Posterior cingulate gyrus (tissue), 11 donors: ENCODE results near the gene TOR1AIP2.
"Not testable (repeated sequence)": the region's sequence is repeated elsewhere in the genome, so short reads cannot be mapped to it uniquely, and the experiment has no call there.

Experiments
- DNase-seq, 10 donors: peaks; one replicate each; pipeline versions ENCODE4 v3.0.0 to v3.0.0-alpha.2; 2020 to 2021; ENCODE audit warnings: mixed read lengths in 3 of 10
- intact Hi-C: fragments of 100-400 bp; cut with DNase I; formaldehyde crosslinking; loops from one replicate; pipeline ENCODE4 v1.15.1; 2023

TOR1AIP2 gene

GRCh38 chr1:179879797-179880196 lies 2.2 kb upstream of the TOR1AIP2 start:
- DNase-seq, result no peak
- intact Hi-C loops, result no loop called here

DNA sequence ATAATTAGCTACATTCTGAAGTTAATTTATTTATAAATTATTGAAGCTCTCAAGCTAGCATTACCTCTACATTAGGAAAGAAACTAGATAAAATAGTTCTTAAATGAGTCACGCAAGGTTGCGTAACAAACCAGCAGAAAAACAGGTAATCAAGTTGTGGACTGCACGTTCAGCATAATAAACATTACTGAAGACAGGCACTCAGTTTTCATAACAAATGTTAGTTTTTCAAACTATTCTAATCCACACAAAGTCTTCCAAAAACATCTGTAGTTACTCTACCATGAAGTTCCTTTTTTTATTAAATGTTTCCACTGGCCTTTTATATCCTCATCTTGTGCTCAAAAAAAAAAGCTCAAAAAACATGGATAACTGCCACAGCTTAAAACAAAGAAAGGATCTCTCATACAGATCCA lies 1.3 kb downstream of the TOR1AIP2 start:
- DNase-seq, result no peak
- intact Hi-C loops, result no loop called here

GRCh38 chr1:179875596-179876299 lies 1.9 kb downstream of the TOR1AIP2 start:
- DNase-seq, result no peak
- intact Hi-C loops, result no loop called here

- intact Hi-C loops, result no loop called here
- no peak for DNase-seq
These were observed 4.2 kb downstream of the TOR1AIP2 start for GRCh38 chr1:179873438-179873851.

DNA sequence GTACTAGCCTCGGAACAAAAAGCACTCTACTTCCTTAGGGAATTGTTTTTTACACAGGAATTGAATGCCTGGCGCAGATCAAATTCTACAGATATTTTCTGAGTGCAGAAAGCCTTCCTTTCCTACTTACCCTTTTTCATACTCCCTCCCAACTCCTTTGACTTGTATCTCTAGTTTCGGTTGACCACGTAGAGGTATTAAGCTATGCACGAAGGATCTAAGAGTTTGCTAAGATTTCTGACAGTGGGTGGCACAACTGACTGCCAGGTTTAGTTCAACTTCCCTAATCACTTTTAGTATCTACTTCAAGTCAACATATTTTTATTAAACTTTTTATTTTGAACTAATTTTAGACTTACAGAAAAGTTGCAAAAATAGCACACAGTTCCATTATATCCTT lies 5.0 kb downstream of the TOR1AIP2 start:
- DNase-seq, result no peak
- intact Hi-C loops, result no loop called here

- intact Hi-C loops, result no loop called here
- DNase-seq, result no peak
These were observed 5.7 kb downstream of the TOR1AIP2 start for GRCh38 chr1:179871940-179872339.

DNA sequence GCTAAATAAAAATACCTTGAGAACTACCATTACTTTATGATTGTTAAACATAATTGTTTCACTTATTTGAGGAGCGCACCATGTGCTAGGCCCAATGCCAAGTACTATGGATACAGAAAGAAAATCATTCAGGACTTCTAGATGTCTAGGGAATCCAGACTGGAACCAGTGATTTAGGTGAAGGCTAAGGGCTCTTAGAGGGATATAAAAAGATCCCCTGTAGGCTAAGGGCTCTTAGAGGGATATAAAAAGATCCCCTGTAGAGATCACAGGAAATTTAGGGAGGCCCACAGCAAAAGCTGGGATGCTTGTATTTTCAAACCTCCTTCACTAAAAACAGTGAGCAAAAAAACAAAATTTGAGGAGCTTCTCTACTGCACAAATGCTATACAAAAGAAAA lies 6.7 kb downstream of the TOR1AIP2 start:
- no peak for DNase-seq
- intact Hi-C loops, result no loop called here

GRCh38 chr1:179867493-179868330 lies 9.9 kb downstream of the TOR1AIP2 start:
- intact Hi-C loops, result loop anchor here (2.0 kb wide), 1 partner anchor 311 kb away; no protein-coding TSS in a partner anchor
- DNase-seq, result peak in 2 of 10 donors; percentile 20 to 35

- no peak for DNase-seq
- intact Hi-C loops, result loop anchor here (2.0 kb wide), 1 partner anchor 312 kb away; no protein-coding TSS in a partner anchor
These were observed 11.0 kb downstream of the TOR1AIP2 start for GRCh38 chr1:179866616-179867015.

- intact Hi-C loops, result no loop called here
- DNase-seq, result no peak
These were observed 12.2 kb downstream of the TOR1AIP2 start for GRCh38 chr1:179865377-179865776.

DNA sequence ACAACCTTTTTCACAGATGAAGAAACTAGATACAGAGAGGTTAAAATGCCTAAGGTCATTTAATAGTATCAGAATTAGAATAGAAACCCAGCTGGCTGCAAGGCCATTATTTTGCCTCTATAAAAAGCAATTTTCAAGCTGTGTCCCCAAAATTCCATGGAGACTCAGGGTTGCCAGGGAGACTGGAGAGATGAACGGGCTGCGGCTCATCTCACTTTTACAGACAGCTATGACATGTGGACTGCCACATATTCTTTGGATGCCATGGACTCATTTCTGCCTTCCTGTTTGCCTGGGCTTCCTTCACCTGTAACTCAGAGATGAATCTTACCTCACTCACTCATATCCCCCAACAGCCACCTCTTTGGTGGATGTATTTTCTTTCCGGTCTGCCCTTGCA lies 17.0 kb downstream of the TOR1AIP2 start:
- no peak for DNase-seq
- intact Hi-C loops, result no loop called here

DNA sequence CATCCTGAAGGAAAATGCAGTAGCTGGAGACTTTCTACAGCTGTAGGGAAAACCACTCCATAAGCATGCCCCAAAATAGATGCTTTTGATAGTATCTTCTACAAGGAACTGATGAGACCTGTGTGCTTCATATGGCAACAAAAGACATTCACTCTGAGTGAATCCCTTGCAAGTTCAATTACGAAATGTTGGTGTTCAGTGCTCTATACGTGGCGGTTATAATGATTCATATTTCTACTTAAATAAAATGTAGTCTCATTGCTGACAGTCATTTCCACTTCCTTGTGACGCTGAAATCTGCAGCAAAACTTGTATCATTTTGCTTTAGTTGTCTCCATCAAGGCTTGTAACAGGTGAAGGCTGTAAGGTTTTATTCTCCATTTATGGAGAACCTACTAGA lies 20.6 kb downstream of the TOR1AIP2 start:
- DNase-seq, result no peak

GRCh38 chr1:179856296-179856695 lies 21.3 kb downstream of the TOR1AIP2 start:
- DNase-seq, result no peak
- intact Hi-C loops, result no loop called here

More for the DNA sequence above, 20.6 kb downstream of the TOR1AIP2 start:
- intact Hi-C loops, result no loop called here

DNA sequence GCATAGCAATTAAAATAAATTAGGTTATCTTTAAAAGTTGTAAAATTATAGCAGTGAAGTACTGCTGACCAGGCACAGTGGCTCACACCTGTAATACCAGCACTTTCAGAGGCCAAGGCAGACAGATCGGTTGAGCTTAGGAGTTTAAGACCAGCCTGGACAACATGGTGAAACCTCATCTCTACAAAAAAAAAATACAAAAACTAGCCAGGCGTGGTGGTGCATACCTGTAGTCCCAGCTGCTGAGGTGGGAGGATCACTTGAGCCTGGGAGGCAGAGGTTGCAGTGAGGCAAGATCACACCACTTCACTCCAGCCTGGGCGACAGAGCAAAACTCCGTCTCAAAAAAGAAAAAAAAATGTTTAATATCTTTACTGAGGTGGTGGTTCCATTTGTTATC lies 21.8 kb downstream of the TOR1AIP2 start:
- DNase-seq, result peak in 1 of 10 donors; percentile 21
- intact Hi-C loops, result not testable (repeated sequence)

GRCh38 chr1:179853102-179853501 lies 24.5 kb downstream of the TOR1AIP2 start:
- no peak for DNase-seq
- intact Hi-C loops, result no loop called here

GRCh38 chr1:179848233-179848632 lies 29.4 kb downstream of the TOR1AIP2 start:
- intact Hi-C loops, result no loop called here

GRCh38 chr1:179840107-179840506 lies 37.5 kb downstream of the TOR1AIP2 start:
- intact Hi-C loops, result no loop called here
- no peak for DNase-seq

More at GRCh38 chr1:179848233-179848632, 29.4 kb downstream of the TOR1AIP2 start:
- DNase-seq, result no peak

- intact Hi-C loops, DNase-seq: not testable (repeated sequence)
These were observed 40.7 kb downstream of the TOR1AIP2 start for GRCh38 chr1:179836686-179837445.

DNA sequence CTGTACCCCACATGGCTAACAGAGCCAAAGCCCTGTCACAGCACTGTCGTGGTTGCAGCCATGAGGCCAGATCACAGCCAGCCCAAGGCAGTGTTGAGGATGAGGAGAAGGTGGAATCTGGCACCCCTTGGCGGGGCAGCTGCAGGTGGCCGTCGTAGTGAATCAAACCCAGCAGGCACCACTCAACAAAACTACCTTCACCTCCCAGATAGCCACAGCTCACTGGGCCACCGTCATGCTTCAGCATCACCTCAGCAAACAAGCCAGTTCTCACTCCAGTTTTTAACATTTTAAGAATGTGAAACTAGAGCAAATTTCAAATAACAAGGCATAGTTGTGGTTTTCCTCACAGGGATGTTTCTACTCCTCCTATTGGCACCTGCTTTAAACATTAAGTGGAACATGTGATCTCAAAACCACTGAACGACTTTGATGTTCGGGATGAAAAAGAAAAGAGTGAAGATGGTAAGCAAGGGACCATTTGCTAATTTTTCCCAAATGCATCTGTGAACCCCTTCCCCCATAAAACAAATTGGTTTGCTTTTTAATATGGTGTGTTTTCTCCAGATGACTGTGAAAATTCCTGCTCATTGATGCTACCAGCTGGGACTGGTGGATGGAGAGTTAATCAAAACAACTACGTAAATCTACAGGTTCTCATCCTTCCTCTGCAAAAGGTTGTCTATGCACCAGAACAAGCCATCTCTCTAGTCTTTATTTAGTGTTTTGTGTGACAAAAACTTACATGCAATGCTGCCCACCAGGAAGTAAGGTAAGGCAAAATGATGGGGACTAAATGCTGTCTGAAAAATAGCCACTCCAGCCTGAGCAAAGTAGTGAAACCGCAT lies 45.5 kb downstream of the TOR1AIP2 start:
- intact Hi-C loops, result no loop called here
- DNase-seq, result no peak

GRCh38 chr1:179831225-179831624 lies 46.4 kb downstream of the TOR1AIP2 start:
- no peak for DNase-seq

More at GRCh38 chr1:179831225-179831624, 46.4 kb downstream of the TOR1AIP2 start:
- intact Hi-C loops, result no loop called here
